ENCODE measurements around the gene TSC22D2. TPM values are rescaled to one million over a fixed set of nuclear protein-coding genes. Genes with fewer than 3 reads are reported as not detected.

Gene TSC22D2
- total RNA-seq, 1 experiment from 2014 or later: 20.0 TPM

DNA sequence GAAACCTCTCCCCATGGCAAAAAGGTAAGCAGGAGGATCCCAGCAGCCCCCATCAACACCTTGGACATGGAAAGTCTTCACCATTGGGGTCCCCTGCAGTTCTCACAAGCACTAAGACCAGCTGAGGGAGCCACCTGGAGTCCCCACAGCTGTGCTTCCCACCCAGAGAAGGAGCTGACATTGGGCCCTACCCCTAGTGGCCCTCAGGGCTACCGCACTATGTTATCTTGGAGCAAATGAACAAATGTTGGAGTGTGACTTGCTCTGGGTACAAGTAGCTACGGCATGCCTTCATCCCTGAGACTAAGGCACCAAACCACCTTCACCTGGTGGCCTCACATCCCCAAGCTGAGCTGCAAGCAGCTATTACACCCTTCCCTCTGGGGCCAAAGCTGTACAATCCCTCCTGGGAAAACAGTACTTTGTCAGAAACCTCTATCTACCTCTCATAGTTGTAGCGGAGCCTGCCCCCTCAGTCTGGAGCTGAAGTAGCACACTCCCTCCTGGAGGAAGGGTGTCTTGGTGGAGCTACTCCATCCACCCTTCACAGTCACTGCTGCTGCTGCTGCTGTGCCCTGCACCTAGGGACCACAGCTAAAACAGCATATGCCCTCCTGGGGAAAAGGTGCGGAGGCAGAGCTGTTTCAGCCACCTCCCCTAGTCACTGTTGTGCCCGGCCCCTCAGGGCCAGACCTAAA is 95.5 kb downstream of the TSC22D2 start:
- Histone ChIP-seq H3K9me3 (ENCODE audit: control insufficient read depth in 1 of 2, insufficient read depth in 1 of 2, low read depth in 1 of 2, low read length in 2 of 2) (peaks cover 0 to 7% of the 10 kb centered on the region in 2 experiments; a peak in 1 of 4 replicates), H3K4me1 (ENCODE audit: control insufficient read depth in 1 of 2, insufficient read depth in 2 of 2, low read length in 2 of 2) (no peaks in the 10 kb centered on the region), H3K27me3 (ENCODE audit: insufficient read depth, low read length) (no peaks in the 10 kb centered on the region), H3K27ac (ENCODE audit: low read depth, low read length) (no peak overlapping the region), H3K79me2 (ENCODE audit: insufficient read depth, low read length) (no peaks in the 10 kb centered on the region), H4K20me1 (ENCODE audit: insufficient read depth) (no peaks in the 10 kb centered on the region), H3K9me2 (ENCODE audit: insufficient read depth) (no peaks in the 10 kb centered on the region), H2AFZ (ENCODE audit: low read depth, low read length, poor library complexity, severe bottlenecking) (no peak overlapping the region), H3K36me3 (ENCODE audit: control insufficient read depth in 1 of 2, insufficient read depth in 2 of 2, low read length in 2 of 2) (no peaks in the 10 kb centered on the region), H3K9ac (ENCODE audit: low read length) (no peak overlapping the region), H3K4me2 (ENCODE audit: low read length) (no peak overlapping the region), H3K4me3 (replicated peaks in 1 of 2; ENCODE audit: low read depth in 1 of 2, low read length in 2 of 2) (no peak overlapping the region)
- ChIA-PET CTCF (interaction anchor here (2.6 kb wide), 1 partner anchor 8 kb away, joined by 15 read pairs; no protein-coding TSS in a partner anchor), POLR2A (no interaction called here), RAD21 (ENCODE audit: low non-redundant PET in 1 of 2, low total read pairs in 2 of 2, uncharacterized antibody in 2 of 2, unreplicated experiment in 2 of 2) (no interaction called here)
- BruUV-seq (replicated peaks): no TSS peak
- intact Hi-C loops (cut with micrococcal nuclease): no loop called here
- no peak for DNase-seq (ENCODE audit: low read depth, low spot score)
- no peak for TF ChIP-seq SIN3A (IDR thresholded peaks at IDR 0.05; ENCODE audit: low read depth)
- no peak for TF ChIP-seq CEBPB (IDR thresholded peaks at IDR 0.05; ENCODE audit: low read depth)
- no peak for TF ChIP-seq ELF1 (IDR thresholded peaks at IDR 0.05; ENCODE audit: borderline replicate concordance, low read depth)
- TF ChIP-seq, protein P1, sequence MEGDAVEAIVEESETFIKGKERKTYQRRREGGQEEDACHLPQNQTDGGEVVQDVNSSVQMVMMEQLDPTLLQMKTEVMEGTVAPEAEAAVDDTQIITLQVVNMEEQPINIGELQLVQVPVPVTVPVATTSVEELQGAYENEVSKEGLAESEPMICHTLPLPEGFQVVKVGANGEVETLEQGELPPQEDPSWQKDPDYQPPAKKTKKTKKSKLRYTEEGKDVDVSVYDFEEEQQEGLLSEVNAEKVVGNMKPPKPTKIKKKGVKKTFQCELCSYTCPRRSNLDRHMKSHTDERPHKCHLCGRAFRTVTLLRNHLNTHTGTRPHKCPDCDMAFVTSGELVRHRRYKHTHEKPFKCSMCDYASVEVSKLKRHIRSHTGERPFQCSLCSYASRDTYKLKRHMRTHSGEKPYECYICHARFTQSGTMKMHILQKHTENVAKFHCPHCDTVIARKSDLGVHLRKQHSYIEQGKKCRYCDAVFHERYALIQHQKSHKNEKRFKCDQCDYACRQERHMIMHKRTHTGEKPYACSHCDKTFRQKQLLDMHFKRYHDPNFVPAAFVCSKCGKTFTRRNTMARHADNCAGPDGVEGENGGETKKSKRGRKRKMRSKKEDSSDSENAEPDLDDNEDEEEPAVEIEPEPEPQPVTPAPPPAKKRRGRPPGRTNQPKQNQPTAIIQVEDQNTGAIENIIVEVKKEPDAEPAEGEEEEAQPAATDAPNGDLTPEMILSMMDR (IDR thresholded peaks at IDR 0.05 in 2 of 3, conservative IDR thresholded peaks at IDR 0.05 in 1 of 3; ENCODE audit: borderline replicate concordance in 1 of 3, insufficient read depth in 1 of 3, low read depth in 2 of 3, low read length in 2 of 3): peak in 1 of 3 experiments; percentile 33; a peak in 1 of 6 replicates
- peak; percentile 73 for ATAC-seq

DNA sequence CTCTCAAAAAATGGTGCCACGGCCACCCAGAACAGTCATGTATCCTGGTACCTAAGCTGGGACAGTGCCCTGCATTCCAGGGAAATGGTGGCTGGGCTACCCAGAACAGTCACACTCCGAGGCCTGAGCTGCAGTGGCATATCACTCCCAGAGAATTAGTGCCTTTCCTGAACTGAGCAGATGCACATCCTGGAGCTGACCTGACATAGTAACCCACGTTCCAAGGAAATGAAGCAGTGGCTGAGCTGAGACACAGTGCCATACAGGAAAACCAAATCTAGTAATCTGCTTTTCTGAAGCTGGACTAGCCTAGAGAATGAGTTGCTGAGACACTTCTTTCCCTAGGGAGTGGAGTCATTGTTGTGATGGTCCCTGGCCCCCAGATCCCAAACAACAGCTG is 96.4 kb downstream of the TSC22D2 start:
- Histone ChIP-seq H3K79me2 (ENCODE audit: insufficient read depth, low read length) (no peaks in the 10 kb centered on the region), H3K4me2 (ENCODE audit: low read length) (no peak overlapping the region), H3K9ac (ENCODE audit: low read length) (no peak overlapping the region), H4K20me1 (ENCODE audit: insufficient read depth) (no peaks in the 10 kb centered on the region), H3K9me2 (ENCODE audit: insufficient read depth) (no peaks in the 10 kb centered on the region), H3K27me3 (ENCODE audit: insufficient read depth, low read length) (no peaks in the 10 kb centered on the region), H3K27ac (ENCODE audit: low read depth, low read length) (no peak overlapping the region), H3K36me3 (ENCODE audit: control insufficient read depth in 1 of 2, insufficient read depth in 2 of 2, low read length in 2 of 2) (no peaks in the 10 kb centered on the region), H3K9me3 (ENCODE audit: control insufficient read depth in 1 of 2, insufficient read depth in 1 of 2, low read depth in 1 of 2, low read length in 2 of 2) (peaks cover 0 to 7% of the 10 kb centered on the region in 2 experiments; a peak in 1 of 4 replicates), H2AFZ (ENCODE audit: low read depth, low read length, poor library complexity, severe bottlenecking) (no peak overlapping the region), H3K4me3 (replicated peaks in 1 of 2; ENCODE audit: low read depth in 1 of 2, low read length in 2 of 2) (no peak overlapping the region), H3K4me1 (ENCODE audit: control insufficient read depth in 1 of 2, insufficient read depth in 2 of 2, low read length in 2 of 2) (no peaks in the 10 kb centered on the region)
- ChIA-PET RAD21 (ENCODE audit: low non-redundant PET in 1 of 2, low total read pairs in 2 of 2, uncharacterized antibody in 2 of 2, unreplicated experiment in 2 of 2) (no interaction called here), POLR2A (no interaction called here), CTCF (interaction anchor here (2.6 kb wide), 1 partner anchor 9 kb away, joined by 15 read pairs; no protein-coding TSS in a partner anchor)
- DNase-seq (ENCODE audit: low read depth, low spot score) (no peak), ATAC-seq (no peak)
- no peak for TF ChIP-seq JUND (IDR thresholded peaks at IDR 0.05)
- no peak for TF ChIP-seq FOSL1 (IDR thresholded peaks at IDR 0.05; ENCODE audit: low read depth)
- TF ChIP-seq RAD21 (IDR thresholded peaks at IDR 0.05; ENCODE audit: low read depth): no peak
- intact Hi-C loops (cut with micrococcal nuclease): no loop called here
- no TSS peak for BruUV-seq (replicated peaks)

Data from HCT116 (cell line).